KMS-11 (cell line): ENCODE measurements around the gene UBE2H.

Source experiments
- H2AFZ ChIP-seq: fragments of 200-600 bp; sonication (generic); 2 replicates; pipeline ENCODE4 v1.6.1; 2016; ENCODE audit warnings: antibody characterized with exemption, mixed run types, low read depth
- H3K27ac ChIP-seq: fragments of 200-600 bp; sonication (generic); 2 replicates; pipeline ENCODE4 v1.6.1; 2016; ENCODE audit warnings: mild to moderate bottlenecking, mixed run types
- H3K27me3 ChIP-seq: fragments of 200-600 bp; sonication (generic); 2 replicates; pipeline ENCODE4 v1.6.1; 2017; ENCODE audit warnings: mild to moderate bottlenecking, low read depth, mixed run types, moderate library complexity; ENCODE audit not compliant: insufficient read depth
- H3K36me3 ChIP-seq: fragments of 200-600 bp; sonication (generic); 2 replicates; pipeline ENCODE4 v1.6.1; 2017; ENCODE audit warnings: mild to moderate bottlenecking, mixed run types; ENCODE audit not compliant: insufficient read depth
- H3K4me1 ChIP-seq: fragments of 200-600 bp; sonication (generic); 2 replicates; pipeline ENCODE4 v1.6.1; 2016; ENCODE audit warnings: mild to moderate bottlenecking, low read depth, mixed run types; ENCODE audit not compliant: poor library complexity, severe bottlenecking
- H3K4me2 ChIP-seq: fragments of 200-600 bp; sonication (generic); 2 replicates; pipeline ENCODE4 v1.7.0; 2016; ENCODE audit warnings: mild to moderate bottlenecking, mixed run types
- H3K4me3 ChIP-seq: fragments of 200-600 bp; sonication (generic); IDR thresholded peaks from 2 replicates; pipeline ENCODE4 v1.6.1; 2017; ENCODE audit warnings: low read depth, low read length, mixed read lengths; ENCODE audit not compliant: insufficient read depth
- H3K79me2 ChIP-seq: fragments of 200-600 bp; sonication (generic); 2 replicates; pipeline ENCODE4 v1.6.1; 2016; ENCODE audit warnings: low read depth, mixed run types; ENCODE audit not compliant: insufficient read depth
- H3K9ac ChIP-seq: fragments of 200-600 bp; sonication (generic); 2 replicates; pipeline ENCODE4 v1.6.1; 2016; ENCODE audit warnings: mild to moderate bottlenecking, mixed run types
- H4K20me1 ChIP-seq: fragments of 200-600 bp; sonication (generic); 2 replicates; pipeline ENCODE4 v1.6.1; 2016; ENCODE audit warnings: mild to moderate bottlenecking, mixed run types; ENCODE audit not compliant: insufficient read depth
- TF ChIP-seq, protein P1 (sequence below): fragments of 200-600 bp; sonication (generic); conservative IDR thresholded peaks from 2 replicates; pipeline ENCODE4 v1.6.1; 2017; ENCODE audit warnings: low read depth, mild to moderate bottlenecking, antibody characterized with exemption, low read length, moderate library complexity, mixed read lengths

UBE2H gene

DNA sequence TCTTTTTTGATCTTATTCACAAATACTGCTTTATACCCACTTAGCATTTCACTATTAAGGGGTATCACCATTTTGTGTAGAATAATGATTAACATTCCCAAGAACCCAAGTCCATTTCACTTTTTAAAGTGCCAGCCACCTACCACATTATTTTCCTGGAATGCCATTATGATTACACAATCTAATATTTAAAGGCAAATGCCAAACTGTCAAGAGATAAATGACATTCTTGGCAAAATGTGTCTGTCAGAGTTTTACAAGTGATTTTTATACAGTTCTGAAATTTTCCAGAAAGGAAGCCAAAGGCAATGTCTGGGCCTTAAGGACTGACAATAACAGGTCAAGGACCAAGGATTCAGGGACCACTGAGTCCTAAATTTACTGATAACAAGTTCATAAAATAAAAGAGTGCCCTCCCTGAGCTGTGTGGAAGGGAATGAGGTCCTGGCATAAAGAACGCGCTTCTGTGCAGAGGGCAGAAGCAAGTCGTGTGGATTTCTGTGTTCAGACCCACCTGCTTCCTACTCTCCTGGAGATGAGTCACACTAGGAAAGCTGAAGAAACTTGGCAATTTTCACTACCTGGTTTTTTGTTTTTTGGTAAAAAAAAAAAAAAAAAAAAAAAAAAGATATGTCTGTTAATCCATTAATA lies 66.5 kb downstream of the UBE2H start:
- Histone ChIP-seq H3K4me1 (no peaks in the 10 kb centered on the region), H3K36me3 (no peaks in the 10 kb centered on the region), H3K79me2 (peaks cover 18% of the 10 kb centered on the region; the same call in 1 of the 2 replicates), H4K20me1 (no peaks in the 10 kb centered on the region), H2AFZ (no peak overlapping the region), H3K27me3 (no peaks in the 10 kb centered on the region), H3K9ac (no peak overlapping the region), H3K4me3 (no peak overlapping the region), H3K4me2 (no peak overlapping the region), H3K27ac (no peak overlapping the region)
- TF ChIP-seq, protein P1, sequence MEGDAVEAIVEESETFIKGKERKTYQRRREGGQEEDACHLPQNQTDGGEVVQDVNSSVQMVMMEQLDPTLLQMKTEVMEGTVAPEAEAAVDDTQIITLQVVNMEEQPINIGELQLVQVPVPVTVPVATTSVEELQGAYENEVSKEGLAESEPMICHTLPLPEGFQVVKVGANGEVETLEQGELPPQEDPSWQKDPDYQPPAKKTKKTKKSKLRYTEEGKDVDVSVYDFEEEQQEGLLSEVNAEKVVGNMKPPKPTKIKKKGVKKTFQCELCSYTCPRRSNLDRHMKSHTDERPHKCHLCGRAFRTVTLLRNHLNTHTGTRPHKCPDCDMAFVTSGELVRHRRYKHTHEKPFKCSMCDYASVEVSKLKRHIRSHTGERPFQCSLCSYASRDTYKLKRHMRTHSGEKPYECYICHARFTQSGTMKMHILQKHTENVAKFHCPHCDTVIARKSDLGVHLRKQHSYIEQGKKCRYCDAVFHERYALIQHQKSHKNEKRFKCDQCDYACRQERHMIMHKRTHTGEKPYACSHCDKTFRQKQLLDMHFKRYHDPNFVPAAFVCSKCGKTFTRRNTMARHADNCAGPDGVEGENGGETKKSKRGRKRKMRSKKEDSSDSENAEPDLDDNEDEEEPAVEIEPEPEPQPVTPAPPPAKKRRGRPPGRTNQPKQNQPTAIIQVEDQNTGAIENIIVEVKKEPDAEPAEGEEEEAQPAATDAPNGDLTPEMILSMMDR, result no peak

DNA sequence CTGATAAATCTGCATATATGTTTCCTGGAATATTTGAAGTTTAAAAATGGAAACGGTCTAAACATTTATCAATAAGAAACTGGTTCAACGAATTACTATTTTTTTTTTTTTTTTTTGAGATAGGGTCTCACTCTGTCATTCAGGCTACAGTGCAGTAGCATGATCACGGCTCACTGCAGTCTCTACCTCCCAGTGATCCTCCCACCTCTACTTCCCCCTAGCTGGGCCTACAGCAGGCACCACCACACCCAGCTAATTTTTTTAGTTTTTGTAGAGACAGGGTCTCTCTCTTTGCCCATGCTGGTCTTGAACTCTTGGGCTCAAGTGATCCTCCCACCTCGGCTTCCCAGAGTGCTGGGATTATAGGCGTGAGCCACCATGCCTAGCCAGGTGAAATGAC lies 68.3 kb downstream of the UBE2H start:
- Histone ChIP-seq H3K4me1 (no peaks in the 10 kb centered on the region), H4K20me1 (no peaks in the 10 kb centered on the region), H3K79me2 (peaks cover 10% of the 10 kb centered on the region; the same call in 1 of the 2 replicates), H3K9ac (no peak overlapping the region), H2AFZ (no peak overlapping the region), H3K4me3 (no peak overlapping the region), H3K36me3 (no peaks in the 10 kb centered on the region), H3K4me2 (no peak overlapping the region), H3K27me3 (no peaks in the 10 kb centered on the region), H3K27ac (no peak overlapping the region)
- TF ChIP-seq, protein P1, result no peak

DNA sequence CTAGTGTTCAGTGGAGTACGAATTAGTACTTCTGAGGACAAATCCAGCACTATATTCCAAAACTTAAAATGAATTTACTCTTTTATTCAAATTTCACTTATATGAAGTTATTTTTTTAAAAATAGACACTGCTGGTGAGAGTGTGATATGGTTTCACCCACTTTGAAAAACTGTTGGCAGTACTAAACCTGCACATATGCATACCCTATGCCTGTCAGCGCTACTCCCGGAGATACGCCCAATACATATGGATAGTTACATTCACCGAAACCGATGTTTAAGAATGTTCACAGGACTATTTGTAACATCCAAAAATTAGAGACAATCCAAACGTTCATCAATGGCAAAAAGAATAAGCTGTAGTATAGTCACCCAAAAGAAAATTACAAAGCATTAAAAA lies 69.6 kb downstream of the UBE2H start:
- Histone ChIP-seq H3K4me3 (no peak overlapping the region), H3K36me3 (no peaks in the 10 kb centered on the region), H3K27ac (no peak overlapping the region), H3K4me1 (peaks cover 3% of the 10 kb centered on the region), H3K9ac (no peak overlapping the region), H4K20me1 (no peaks in the 10 kb centered on the region), H3K79me2 (0 out of 2 replicates have a peak, but pooled peaks cover 3% of the 10 kb centered on the region), H3K4me2 (no peak overlapping the region), H2AFZ (no peak overlapping the region), H3K27me3 (no peaks in the 10 kb centered on the region)
- TF ChIP-seq, protein P1, result no peak

DNA sequence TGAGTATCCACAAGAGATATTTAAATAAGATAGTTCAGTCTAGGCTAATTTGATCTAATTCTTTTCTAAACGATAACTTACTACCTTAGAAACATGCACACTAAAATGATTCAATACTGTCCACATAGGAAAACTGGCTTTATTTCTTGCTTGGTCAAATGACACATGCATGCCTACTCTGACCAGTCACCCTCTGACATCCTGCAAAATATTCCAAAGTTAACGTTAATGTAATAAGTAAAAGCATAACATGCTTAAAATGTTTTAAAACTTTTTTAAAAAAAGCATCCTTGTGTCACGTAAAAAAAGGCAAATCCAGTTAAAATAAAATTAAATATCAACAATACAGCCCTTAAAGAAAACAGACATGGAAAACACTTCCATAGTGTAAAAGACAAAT lies 70.2 kb downstream of the UBE2H start:
- no peak overlapping the region for H3K4me2 ChIP-seq
- H3K9ac ChIP-seq, result no peak overlapping the region
- no peaks in the 10 kb centered on the region for H3K36me3 ChIP-seq
- H3K4me3 ChIP-seq, result no peak overlapping the region
- H2AFZ ChIP-seq, result no peak overlapping the region
- TF ChIP-seq, protein P1, result no peak
- H4K20me1 ChIP-seq, result no peaks in the 10 kb centered on the region
- peaks cover 9% of the 10 kb centered on the region for H3K4me1 ChIP-seq
- no peak overlapping the region for H3K27ac ChIP-seq
- H3K27me3 ChIP-seq, result no peaks in the 10 kb centered on the region
- peaks cover 3% of the 10 kb centered on the region; the same call in 1 of the 2 replicates for H3K79me2 ChIP-seq
